Left lobe of liver (tissue), 2 donors: ENCODE measurements around the gene TRIM41. TPM values are rescaled to one million over a fixed set of nuclear protein-coding genes. Genes with fewer than 3 reads are reported as not detected.
A peak's percentile ranks its signal among the peaks of the same experiment; 100 is the strongest.
"Not testable (repeated sequence)": the region's sequence is repeated elsewhere in the genome, so short reads cannot be mapped to it uniquely, and the experiment has no call there.

Source experiments
- ATAC-seq: fragments of 200-7000 bp; cut with Tn5 transposase; one replicate; pipeline ENCODE4 v1.9.1; 2020; ENCODE audit warnings: mild to moderate bottlenecking, moderate library complexity
- DNase-seq: peaks from one replicate; pipeline ENCODE4 v3.0.0-alpha.2; 2020; ENCODE audit warnings: low spot score
- total RNA-seq: library from RNA; stranded (reverse); gene quantifications from one replicate; pipeline ENCODE4 v1.2.1, GENCODE V29; 2021
- donor health status: DM: no; HTN: no; CAD: no; lungs with moderate emphysema.
- donor health status: DM: no; HTN: yes; CAD: no.

Gene TRIM41
- total RNA-seq, 1 donor from 2014 or later, result 23.0 TPM

DNA sequence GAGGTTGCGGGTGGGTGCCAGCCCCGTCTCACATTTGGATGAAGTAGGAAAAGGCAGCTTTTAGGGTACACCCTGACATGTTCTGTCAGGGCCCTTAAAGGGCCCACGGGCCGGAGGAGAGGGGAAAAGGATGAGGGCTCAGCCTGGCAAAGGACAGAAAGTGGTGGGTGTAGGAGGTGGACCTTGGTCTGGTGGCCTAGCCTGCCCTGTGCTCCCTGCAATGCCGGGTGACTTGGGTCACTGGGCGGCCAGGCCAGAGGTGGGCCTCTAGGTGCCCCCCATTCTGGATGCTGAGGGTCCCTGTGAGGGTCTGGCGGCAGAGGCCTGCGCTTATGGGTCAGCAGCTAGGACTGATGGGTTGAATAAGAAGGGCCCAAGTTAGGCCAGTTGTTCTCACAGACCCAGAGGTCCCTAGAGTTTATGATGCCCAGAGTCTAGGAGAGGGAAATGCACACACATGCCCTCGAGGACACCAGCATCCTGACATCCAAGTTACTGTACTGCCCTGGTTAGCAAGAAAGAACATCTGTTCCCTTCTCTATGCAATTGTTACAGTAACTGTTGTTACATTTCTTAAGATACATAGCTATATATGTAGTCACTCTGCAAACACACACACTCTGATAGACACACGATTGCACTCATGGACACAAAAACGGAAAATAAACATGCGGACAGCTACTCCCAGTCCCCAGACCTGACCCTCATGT lies 30.6 kb upstream of the TRIM41 start:
- no peak for DNase-seq

DNA sequence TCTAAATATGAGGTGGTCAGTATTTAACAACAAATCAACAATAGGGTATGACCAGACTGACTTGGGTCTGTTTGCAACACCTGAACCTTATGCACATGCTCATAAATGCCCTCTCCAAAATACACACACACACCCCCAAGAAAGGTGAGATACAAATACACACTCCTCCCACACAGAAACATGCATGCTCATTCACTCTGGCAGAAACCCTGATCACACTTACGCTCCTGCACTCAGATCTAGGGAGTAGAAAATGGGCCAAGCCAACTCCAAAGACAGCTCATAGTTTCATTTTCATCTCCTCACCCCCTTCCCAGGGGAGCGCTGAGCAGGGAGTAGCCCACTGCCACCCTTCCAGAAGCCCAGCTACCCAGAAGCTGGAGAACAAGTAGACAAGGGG lies 29.4 kb upstream of the TRIM41 start:
- ATAC-seq (peak; percentile 19), DNase-seq (no peak)

More for the DNA sequence above, 30.6 kb upstream of the TRIM41 start:
- no peak for ATAC-seq

DNA sequence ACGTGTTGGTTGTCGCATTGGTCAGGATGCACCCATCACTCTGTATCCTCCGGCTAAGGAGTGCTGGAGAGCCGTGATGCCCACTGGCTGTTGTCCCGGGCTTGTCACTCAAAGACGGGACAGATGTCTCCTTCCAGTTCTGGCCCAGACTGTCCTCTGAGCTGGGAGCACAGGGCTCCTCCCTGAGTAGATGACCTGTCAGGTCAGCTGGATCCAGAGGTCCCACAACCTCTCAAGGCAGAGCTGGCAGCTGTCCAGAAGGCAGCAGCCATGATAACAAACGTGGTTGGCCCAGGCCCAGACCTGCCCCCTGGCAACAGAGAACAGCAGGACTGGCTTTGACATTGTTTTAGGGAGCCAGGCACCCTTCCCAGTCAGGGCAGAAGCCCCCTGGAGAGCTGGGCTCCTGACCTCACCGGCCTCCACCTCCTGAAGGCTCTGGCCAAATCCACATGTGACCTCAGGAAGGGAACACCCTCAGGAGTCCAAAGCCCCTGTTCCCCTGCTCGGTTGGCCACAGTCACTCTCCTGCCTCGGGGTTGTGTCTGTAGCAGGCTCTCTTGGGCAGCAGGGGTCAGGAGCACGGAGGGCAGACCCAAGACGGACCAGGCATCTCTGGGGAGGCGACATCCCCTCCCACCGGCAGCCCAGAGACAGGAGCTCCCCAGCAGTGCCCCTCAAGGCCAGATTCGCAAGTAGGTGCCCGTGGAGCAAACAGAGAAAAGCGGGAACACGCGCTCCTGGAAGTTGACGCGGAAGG lies 28.4 kb upstream of the TRIM41 start:
- no peak for DNase-seq
- no peak for ATAC-seq

DNA sequence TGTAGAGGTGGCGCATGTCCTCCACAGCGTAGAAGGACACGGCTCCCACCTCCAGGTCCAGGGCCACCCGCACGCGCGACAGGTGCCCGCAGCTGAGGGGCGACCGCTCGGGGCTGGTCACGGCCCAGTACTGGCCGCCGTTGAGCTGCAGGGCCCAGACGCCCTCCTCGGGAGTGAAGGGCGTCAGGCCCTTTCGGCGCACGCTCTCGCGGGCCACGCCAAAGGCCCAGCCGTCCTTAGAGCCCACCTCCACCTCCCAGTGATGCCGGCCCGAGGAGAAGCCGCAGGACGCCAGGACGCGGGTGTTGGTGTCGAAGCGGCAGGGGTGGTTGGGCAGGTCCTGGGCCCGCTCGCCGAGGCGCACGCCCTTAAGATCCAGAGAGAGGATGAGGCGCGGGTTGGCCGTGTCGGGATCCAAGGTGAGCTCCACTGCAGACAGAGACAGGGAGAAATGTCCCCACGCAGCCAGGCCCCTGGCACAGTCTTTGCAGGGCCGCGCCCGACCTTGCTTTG lies 27.8 kb upstream of the TRIM41 start:
- no peak for DNase-seq
- no peak for ATAC-seq

DNA sequence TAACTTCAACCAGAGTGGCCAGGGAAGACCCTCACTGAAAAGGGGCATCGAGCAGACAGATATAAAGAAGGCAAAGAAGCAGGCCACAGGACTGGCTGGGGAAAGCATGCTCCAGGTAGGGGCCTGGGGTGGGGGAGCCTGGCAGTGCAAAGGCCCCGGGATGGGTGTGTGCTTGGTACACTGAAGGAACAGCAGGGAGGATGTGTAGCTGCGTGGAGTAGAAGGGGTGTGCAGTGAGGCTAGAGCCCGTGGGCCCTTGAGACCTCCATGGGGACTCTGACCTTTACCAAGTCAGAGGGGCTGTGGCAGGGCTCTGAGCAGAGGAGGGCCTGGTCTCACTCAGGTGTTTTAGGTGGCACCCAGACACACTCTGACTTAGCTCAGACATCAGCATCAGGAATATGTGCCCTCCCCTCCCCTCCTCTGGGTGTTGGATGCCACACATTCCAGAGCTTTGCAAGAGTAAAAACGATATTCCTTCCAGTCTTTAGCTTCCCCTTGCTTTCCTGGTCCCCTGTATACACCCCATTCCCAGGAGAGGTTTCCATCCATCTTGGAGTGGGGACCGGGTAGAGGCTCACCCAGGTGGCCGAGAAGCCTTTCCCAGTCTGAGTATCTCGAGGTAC lies 25.6 kb upstream of the TRIM41 start:
- DNase-seq (no peak), ATAC-seq (no peak)

DNA sequence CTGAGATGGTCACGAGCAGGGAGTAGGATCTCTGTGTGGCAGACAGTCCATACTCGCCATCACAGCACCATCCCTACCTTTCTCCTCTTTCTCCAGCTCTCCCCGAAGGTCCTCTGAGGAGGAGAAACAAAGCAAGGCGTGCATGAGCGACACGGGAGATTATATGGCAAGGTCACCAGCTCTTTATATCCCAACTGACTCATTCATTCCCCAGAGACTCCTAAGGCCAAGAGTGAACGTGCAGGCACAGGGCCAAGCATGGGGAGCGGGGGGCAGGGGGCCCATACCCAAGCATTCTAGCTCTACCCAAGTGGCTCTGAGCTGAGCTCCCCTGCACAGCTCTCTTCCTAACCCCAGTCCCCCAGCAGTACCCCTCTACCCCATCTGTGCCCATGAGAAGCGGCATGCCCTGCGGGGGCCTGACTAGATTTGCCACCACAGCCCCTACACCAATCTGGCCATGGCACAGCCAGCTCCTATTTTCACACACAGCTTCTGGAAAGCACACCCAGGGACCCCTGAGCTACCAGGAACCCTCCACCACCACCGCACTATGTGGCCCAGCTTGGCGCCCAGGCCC lies 24.9 kb upstream of the TRIM41 start:
- ATAC-seq (no peak), DNase-seq (no peak)

DNA sequence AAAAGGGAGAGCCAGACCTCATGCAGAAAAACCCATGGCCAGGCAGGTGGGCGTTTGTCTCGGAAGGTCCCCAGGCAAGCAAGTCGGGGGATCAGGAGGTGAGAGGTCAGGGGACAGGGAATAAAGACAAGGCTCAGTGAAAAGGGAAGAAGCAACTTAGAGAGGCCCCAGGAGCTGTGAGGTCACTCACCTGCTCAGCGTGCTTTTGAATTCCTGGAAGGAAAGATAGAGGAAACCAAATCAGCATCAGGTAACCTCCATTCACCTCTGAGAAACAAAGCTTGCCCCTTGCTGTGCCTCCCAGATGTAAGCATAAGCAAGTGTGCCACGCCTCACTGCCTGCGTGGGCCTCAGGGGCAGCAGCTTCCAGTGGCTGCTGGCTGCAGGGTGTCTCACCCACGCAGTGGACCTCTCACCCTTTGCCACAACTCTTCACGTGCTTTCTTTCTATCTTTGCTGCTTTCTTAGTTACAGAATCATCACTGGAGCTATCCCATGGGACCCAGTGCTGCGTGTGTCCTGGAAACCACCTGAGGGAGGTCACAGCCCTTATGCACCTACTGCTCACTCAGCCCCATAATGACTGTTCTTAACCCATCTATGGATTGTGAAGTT lies 24.1 kb upstream of the TRIM41 start:
- ATAC-seq (no peak), DNase-seq (no peak)

DNA sequence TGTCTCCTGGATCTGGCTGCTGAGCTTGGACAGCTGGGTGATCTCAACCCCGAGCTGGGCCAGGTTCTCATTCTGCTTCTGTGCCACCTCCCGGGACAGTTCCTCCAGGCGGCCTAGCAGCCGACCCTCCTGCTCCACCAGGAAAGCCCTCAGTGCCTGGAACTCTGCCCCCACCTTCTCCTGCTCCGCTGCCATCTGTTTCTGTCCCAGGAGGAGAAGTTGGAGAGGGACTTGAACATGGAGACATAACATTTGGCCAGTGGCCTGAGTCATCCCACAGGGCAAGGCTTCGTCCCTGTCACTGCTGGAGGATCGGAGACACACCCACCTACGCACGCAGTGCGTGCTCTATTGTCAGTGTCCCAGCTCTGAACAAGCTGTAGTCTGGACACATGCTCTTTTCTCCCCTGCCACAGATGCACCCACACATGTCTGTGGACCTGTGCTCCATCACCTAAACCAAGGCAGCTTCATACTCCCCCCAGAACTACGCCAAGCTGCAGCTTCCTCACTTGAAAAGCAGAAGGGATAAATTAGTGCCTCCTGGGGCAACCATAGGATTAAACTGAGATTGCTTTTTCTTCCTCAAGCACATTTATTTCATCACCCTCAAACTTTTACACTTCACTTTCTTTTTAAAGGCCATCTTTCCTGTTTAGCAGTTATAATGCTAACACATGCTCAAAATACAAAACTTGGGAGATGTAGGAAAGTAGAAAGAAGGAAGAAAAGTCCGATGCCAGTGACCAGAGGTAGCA lies 23.0 kb upstream of the TRIM41 start:
- no peak for ATAC-seq
- DNase-seq, result no peak

DNA sequence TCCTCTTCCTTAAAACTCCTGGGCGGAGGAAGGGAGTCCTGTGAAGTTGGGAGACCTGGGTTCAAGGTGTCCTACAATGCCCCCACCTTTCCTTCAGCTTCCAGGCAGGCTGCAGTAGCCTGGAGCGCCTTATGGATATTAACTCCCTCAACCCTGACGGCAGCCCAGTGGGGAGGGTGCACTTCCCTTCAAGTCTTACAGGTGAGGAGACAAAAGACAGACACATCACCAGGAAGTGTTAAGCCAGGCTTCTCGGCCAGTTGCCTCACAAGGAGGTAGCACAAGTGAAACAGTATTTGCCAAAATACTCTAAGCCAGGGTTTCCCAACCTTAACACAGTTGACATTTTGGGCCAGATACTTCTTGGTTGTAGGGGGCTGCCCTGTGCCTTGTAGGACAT lies 22.3 kb upstream of the TRIM41 start:
- DNase-seq (no peak), ATAC-seq (no peak)

DNA sequence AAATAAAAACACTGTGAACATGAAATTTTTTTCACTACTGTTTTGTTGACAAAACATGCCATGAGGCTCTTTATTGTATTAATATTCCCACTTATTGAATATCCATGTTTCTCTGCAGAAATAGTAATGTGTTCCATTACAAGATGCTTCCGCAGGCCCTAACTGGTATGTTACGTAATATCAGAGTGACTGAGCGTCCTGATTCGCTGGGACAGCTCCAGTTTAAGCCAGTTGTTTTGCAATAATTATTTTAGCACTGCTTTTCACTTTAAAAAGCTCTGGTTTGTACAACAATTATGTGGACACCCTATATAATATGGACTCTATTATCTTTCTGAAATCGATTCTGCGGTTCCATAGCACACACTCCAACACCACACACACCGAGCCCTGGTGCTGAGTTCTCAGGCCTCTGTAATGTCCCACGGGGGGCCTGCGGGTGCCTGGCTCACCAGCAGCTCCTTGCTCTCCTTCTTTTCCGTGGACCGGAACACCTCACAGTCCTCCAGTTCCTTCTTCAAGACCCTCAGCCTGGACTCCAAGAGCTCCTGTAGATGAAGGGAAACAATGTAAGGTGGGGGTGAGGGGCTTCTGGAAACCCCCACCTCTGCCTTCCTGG lies 19.9 kb upstream of the TRIM41 start:
- ATAC-seq (peak; percentile 14), DNase-seq (no peak)

DNA sequence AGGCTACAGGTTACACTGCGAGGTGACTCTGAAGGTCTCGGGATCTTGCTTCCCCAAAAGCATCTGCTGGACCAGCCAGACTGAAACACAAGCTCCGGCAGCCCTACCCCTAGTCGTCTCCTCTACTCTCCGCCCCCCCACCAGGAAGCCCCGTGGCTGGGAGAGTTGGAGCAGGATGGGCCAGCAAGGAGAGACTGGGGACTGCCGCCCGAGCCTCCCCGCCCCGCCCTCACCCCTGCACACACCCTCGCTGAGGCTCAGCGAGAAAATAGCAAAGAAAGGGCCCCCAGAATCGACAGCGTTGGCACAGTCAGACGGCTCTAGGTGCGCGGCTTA lies 19.3 kb upstream of the TRIM41 start:
- no peak for ATAC-seq
- DNase-seq, result no peak

DNA sequence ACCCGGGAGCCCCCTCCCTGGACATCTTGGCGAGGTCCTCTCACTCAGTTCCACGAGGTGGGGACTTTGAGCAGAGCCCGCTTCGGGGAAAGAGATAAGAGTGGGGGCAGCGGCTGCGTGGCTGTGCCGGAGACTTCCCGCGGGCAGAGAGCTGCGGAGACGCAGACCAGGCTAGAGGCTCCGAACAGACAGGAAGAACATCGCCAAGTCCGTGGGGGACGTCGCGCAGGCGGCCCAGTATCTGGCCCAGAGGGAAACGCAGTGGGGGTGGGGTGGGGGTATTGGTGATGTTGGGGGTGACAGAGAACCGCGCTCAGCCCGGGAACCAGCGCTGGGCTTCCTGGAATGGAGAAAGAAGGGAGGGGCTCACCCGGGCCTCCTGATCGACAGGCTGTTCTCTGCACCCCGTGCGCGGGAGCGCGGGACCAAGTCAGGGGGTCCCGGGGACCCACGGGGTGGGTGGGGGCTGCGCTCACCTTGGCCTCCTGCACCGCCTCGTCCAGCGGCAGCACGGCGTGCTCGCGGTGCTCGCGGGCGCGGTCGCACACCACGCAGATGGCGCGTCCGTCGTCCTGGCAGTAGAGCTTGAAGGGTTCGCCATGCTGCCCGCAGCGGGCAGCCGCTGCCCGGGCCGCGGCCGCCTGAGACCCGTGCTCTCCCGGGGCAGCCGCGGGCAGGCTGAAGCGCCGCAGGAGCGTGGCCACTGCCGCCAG lies 18.8 kb upstream of the TRIM41 start:
- ATAC-seq (peak; percentile 38), DNase-seq (no peak)

DNA sequence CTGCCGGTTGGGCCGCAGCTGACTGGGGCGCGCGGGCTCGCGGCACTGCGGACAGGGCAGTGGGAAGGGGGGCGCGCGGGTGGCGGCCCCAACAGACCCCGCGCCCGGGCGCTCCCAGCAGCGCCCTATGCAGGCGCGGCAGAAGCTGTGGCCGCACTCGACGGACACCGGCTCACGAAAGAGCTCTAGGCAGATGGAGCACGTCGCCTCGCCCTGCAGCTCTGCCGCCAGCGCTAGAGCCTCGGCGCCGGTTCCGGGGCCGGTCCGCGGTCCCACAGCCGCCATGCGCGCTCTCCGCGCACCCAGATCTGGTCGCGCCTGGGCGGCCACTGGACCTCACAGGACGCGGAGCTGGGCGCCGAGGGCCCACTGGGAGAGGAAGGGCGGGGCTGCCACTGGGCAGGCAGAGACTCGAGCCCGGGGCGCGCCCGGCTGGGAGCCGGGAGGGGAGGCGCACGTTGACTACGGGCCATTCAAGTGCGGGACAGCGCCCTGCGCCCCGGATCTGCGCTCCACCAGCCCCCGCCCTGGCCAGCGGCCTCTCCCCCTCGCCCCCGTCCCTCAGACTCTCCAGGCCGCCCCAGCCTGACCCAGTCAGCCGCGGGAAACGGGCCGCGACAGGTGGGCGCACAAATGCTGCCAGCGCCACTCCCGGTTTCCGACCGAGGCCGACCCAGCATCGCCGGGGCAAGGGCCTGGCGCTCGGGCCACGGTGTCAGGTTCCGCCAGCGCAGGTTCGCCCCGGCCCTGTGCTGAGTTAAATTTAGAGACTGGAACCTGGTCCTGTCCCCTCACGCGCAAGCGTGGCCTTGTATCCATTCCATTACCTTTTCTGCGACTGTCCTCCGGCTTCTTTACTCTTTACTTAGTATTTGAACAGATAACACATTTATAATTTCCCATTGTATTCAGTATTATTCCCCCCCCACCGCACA lies 18.0 kb upstream of the TRIM41 start, which contains the start of gene TRIM7:
TSS of gene TRIM7 (minus strand) at position 371 of the 935 bp plus-strand sequence. CDS start at position 285, 86 bp downstream.
- DNase-seq, result no peak
- peak; percentile 31 for ATAC-seq

DNA sequence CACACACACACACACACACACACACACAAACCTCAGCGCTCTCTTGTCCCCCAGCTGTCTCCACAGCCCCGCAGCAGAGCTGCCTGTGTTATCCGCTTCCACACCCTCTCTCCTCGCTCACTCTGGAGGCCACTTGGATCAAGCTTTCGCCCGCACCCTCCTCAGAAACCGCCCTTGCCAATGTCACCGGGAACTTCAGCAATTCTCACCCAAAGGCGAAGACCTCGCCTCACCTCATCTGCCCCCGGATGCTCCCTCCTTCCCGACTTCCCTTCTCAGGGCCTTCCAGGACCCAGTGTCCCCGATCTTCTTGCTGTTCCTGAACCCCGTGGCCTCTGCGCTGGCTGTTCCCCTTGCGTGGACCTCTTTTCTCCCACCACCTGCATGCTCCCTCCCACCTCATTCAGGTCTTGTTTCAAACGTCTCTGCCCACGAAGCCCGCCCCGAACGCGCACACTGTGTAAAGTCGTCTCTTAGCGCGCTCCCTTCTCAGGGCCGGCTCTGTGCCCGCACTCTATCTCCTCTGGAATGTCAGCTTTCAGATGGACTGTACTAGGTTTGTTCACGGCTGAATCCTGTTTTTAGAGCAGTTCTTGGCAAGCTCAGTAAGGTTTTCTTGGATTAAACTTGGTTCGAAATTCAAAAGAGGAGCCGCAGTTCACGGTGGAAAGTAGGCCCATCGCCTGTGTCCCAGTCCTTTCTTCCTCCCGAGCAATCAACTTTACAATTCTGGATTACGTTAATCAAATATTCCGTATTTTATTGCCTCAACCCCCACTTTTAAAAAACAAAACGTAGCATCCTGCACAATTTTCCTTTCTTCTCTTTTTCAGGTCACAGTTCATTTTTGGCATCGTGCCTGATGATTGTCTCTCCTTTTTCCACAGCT lies 17.1 kb upstream of the TRIM41 start:
- ATAC-seq (no peak), DNase-seq (no peak)

DNA sequence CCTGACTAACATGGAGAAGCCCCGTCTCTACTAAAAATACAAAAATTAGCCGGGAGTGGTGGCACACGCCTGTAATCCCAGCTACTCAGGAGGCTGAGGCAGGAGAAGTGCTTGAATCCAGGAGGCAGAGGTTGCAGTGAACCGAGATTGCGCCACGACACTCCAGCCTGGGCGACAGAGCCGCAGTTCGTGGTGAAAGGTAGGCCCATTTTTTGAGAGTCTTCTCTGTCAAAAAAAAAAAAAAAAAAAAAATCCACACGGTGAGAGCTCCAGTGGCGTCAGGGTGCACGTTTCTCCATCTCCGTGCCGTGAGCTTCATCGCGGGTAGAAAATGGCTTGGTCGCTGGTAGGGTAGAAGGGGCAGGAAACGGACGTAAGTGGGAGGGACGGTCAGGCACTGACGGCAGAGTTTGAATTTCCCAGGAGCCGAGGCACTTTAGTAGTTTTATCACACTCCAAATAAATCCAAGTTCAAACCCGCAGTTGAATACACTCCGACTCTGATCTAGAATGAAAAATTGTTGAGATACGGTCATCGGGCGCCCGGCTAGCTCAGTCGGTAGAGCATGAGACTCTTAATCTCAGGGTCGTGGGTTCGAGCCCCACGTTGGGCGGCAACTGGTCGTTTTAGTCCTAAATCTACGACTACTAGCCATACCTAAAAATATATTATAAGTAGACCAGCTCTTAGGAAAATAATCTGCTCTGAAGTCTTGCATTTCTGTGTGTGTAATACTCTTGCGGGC lies 15.7 kb upstream of the TRIM41 start:
- ATAC-seq, result peak; percentile 50
- peak; percentile 82 for DNase-seq

DNA sequence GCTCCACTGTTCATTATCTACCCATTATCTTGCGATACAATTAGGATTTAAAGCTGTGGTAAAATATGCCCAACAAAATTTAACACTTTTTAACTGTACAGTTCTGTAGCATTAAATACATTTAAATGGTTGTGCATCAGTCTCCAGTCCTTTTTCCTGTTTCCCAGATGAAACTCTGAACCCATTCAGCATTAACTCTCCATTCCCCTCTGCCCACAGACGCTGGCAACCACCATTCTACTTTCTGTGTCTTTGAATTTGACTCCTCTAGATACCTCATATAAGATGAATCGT lies 15.2 kb upstream of the TRIM41 start:
- ATAC-seq, result no peak
- no peak for DNase-seq

DNA sequence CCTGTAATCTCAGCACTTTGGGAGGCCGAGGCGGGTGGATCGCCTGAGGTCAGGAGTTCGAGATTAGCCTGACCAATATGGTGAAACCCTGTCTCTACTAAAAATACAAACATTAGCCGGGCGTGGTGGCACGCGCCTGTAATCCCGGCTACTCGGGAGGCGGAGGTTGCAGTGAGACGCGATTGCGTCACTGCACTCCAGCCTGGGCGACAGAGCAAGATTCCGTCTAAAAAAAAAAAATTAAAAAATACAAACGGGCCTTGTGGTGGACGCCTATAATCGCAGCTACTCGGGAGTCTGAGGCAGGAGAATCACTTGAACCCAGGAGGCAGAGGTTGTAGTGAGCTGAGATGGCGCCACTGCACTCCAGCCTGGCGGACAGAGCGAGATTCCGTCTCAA lies 14.1 kb upstream of the TRIM41 start:
- not testable (repeated sequence) for ATAC-seq

More for the DNA sequence above, 14.1 kb upstream of the TRIM41 start:
- DNase-seq, result not testable (repeated sequence)
